A549 (cell line): Measurements from ENCODE around the gene P2RY8. TPM values are rescaled to one million over a fixed set of nuclear protein-coding genes. Genes with fewer than 3 reads are reported as not detected.

ENCODE experiments used
- ATAC-seq, 2 experiments: fragments of 200-7000 bp in 1 of 2; fragments of >200 bp in 1 of 2; cut with Nextera tagmentation in 1 of 2; cut with Tn5 transposase in 1 of 2; 3 replicates each; pipeline versions ENCODE4 v1.8.0 to v1.9.1; 2018 to 2020; ENCODE audit warnings: mild to moderate bottlenecking in 1 of 2, moderate library complexity in 1 of 2
- CTCF ChIA-PET: fragments of 300-600 bp; sonication (Branson Sonifier 250); formaldehyde crosslinking; extraction: SDS; loops from one replicate; lab custom pipeline; 2021; ENCODE audit warnings: antibody characterized with exemption, inconsistent platforms; lab: Yijun Ruan, JAX
- POLR2A ChIA-PET: fragments of 350-600 bp; formaldehyde crosslinking; extraction: SDS; loops from one replicate; lab custom pipeline; 2021; ENCODE audit warnings: antibody characterized with exemption, inconsistent platforms; lab: Yijun Ruan, JAX
- DNase-seq, 2 experiments: peaks; one replicate each; pipeline versions ENCODE4 v3.0.0 to v3.0.0-alpha.2; 2011 to 2016; ENCODE audit warnings: low read depth in 1 of 2, low spot score in 1 of 2
- FAIRE-seq: peaks from 2 replicates; lab custom pipeline; 2011; peaks lifted over from hg19 to GRCh38; lab: Jason Lieb, UNC
- H3K27ac ChIP-seq, 2 experiments: fragments of >200 bp; sonication (Bioruptor Twin); formaldehyde crosslinking; 3 replicates each; pipeline ENCODE4 v1.5.1; 2016 to 2017
- H3K4me1 ChIP-seq: fragments of >200 bp; sonication (Bioruptor Twin); formaldehyde crosslinking; 3 replicates; pipeline ENCODE4 v1.6.1; 2016
- H3K4me2 ChIP-seq: fragments of >200 bp; sonication (Bioruptor Twin); formaldehyde crosslinking; 3 replicates; pipeline ENCODE4 v1.6.1; 2016
- H3K4me3 ChIP-seq: fragments of >200 bp; sonication (Bioruptor Twin); formaldehyde crosslinking; 3 replicates; pipeline ENCODE4 v1.5.1; 2016
- H3K9me3 ChIP-seq: fragments of >200 bp; sonication (Bioruptor Twin); formaldehyde crosslinking; 3 replicates; pipeline ENCODE4 v1.6.1; 2016
- BCL3 ChIP-seq: fragments of >200 bp; sonication (Bioruptor Twin); formaldehyde crosslinking; IDR thresholded peaks from 3 replicates; pipeline ENCODE4 v1.6.1; 2016
- CBX2 ChIP-seq: fragments of 200-600 bp; sonication (generic); IDR thresholded peaks from 2 replicates; pipeline ENCODE4 v1.6.1; 2016; ENCODE audit warnings: low read depth, mild to moderate bottlenecking, borderline replicate concordance
- CEBPB ChIP-seq, 2 experiments: fragments of >200 bp in 1 of 2; sonication (Bioruptor Twin) in 1 of 2; formaldehyde crosslinking in 1 of 2; IDR thresholded peaks; 2 replicates each; pipeline ENCODE4 v1.6.1; 2012 to 2016
- ELK1 ChIP-seq: fragments of 150-350 bp; IDR thresholded peaks from 2 replicates; pipeline ENCODE4 v1.6.1; 2014; ENCODE audit warnings: low read depth, mild to moderate bottlenecking, low read length
- EP300 ChIP-seq, 2 experiments: fragments of >200 bp; sonication (Bioruptor Twin); formaldehyde crosslinking; IDR thresholded peaks; 2 replicates in 1 of 2; 3 replicates in 1 of 2; pipeline ENCODE4 v1.6.1; 2016 to 2017
- FOSB ChIP-seq: fragments of 250-450 bp; sonication (Bioruptor Pico); IDR thresholded peaks from 2 replicates; pipeline ENCODE4 v1.5.0; 2020; ENCODE audit warnings: mild to moderate bottlenecking, moderate library complexity
- MAFK ChIP-seq: fragments of 450-650 bp; IDR thresholded peaks from 2 replicates; pipeline ENCODE4 v1.6.1; 2014; ENCODE audit not compliant: partially characterized antibody
- NFE2L2 ChIP-seq: fragments of 150-350 bp; conservative IDR thresholded peaks from 2 replicates; pipeline ENCODE4 v1.6.1; 2014; ENCODE audit warnings: low read length
- NPAS2 ChIP-seq: fragments of 250-450 bp; sonication (Bioruptor Pico); IDR thresholded peaks from 2 replicates; pipeline ENCODE4 v1.8.0; 2022; ENCODE audit warnings: mild to moderate bottlenecking, moderate library complexity, borderline replicate concordance
- PHF8 ChIP-seq: fragments of 200-600 bp; sonication (generic); IDR thresholded peaks from 2 replicates; pipeline ENCODE4 v1.6.1; 2016; ENCODE audit warnings: low read depth, mild to moderate bottlenecking, antibody characterized with exemption, moderate library complexity, borderline replicate concordance
- RARB ChIP-seq: fragments of 250-450 bp; sonication (Bioruptor Pico); IDR thresholded peaks from 2 replicates; pipeline ENCODE4 v1.8.0; 2021; ENCODE audit warnings: mild to moderate bottlenecking, moderate library complexity
- REST ChIP-seq: fragments of 200-600 bp; sonication (generic); IDR thresholded peaks from 2 replicates; pipeline ENCODE4 v1.6.1; 2016; ENCODE audit warnings: antibody characterized with exemption, mild to moderate bottlenecking, moderate library complexity
- RFX5 ChIP-seq: fragments of 450-650 bp; IDR thresholded peaks from 2 replicates; pipeline ENCODE4 v1.7.1; 2014; ENCODE audit warnings: antibody characterized with exemption, mild to moderate bottlenecking, moderate library complexity
- RNF2 ChIP-seq: fragments of 200-600 bp; sonication (generic); IDR thresholded peaks from 2 replicates; pipeline ENCODE4 v1.6.1; 2016; ENCODE audit warnings: low read depth, mild to moderate bottlenecking, antibody characterized with exemption, moderate library complexity, borderline replicate concordance
- ZNF302 ChIP-seq: fragments of 250-450 bp; sonication (Bioruptor Pico); IDR thresholded peaks from 2 replicates; pipeline ENCODE4 v1.9.0; 2021; ENCODE audit warnings: inconsistent platforms, mild to moderate bottlenecking, moderate library complexity
- WGBS: methylation state at CpG from one replicate; pipeline ENCODE4 v1.1.6; 2017; ENCODE audit errors: missing lambda C conversion rate; 5-methylcytosine and 5-hydroxymethylcytosine counted together
- polyA plus RNA-seq, 4 experiments: library from polyadenylated mRNA; depleted of rRNA in 3 of 4; stranded (reverse); fragments of >200 nt; fragmentation: RNase III in 1 of 4; extraction: RNeasy Plus Mini Kit Qiagen cat#74134 plus additional on column Dnase treatment in 1 of 4; gene quantifications; 2 replicates in 3 of 4; 3 replicates in 1 of 4; pipeline ENCODE4 v1.2.3, GENCODE V29; 2011 to 2017
- TF ChIP-seq, protein P1 (sequence below): fragments of >200 bp; sonication (Bioruptor Twin); formaldehyde crosslinking; IDR thresholded peaks from 2 replicates; pipeline ENCODE4 v1.6.1; 2016

The P2RY8 gene
- polyA plus RNA-seq, 2 of the 4 experiments (the other 2 are of a cell fraction), result not detected

DNA sequence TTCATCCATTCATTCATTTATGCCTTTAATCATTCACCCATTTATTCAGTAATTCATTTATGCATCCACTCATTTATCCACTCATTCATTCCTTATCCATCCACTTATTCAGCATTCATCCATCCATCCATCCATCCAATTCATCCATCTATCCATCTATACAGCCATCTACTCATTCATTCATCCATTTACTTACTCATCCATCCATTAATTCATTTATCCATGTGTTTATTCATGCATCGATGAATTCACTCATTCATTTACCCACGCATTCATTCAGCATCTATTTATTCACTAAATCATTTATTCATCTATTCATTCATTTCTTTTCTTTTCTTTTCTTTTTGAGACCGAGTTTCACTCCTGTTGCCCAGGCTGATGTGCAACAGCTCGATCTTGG lies 10.4 kb downstream of the P2RY8 start:
- ChIA-PET POLR2A (no interaction called here), CTCF (no interaction called here)
- Histone ChIP-seq H3K9me3 (no peaks in the 10 kb centered on the region), H3K4me1 (no peaks in the 10 kb centered on the region), H3K27ac (no peak overlapping the region), H3K4me2 (no peak overlapping the region), H3K4me3 (no peak overlapping the region)
- ATAC-seq (no peak), DNase-seq (no peak), FAIRE-seq (no peak)
- 41% methylated on average over 4 of the region's 4 CpGs for WGBS
- TF ChIP-seq ELK1 (no peak), PHF8 (no peak), RARB (CRISPR knock-in tag) (no peak), EP300 (IDR thresholded peaks at IDR 0.05) (no peak), ZNF302 (CRISPR knock-in tag) (no peak), NPAS2 (CRISPR knock-in tag) (no peak), MAFK (no peak)

DNA sequence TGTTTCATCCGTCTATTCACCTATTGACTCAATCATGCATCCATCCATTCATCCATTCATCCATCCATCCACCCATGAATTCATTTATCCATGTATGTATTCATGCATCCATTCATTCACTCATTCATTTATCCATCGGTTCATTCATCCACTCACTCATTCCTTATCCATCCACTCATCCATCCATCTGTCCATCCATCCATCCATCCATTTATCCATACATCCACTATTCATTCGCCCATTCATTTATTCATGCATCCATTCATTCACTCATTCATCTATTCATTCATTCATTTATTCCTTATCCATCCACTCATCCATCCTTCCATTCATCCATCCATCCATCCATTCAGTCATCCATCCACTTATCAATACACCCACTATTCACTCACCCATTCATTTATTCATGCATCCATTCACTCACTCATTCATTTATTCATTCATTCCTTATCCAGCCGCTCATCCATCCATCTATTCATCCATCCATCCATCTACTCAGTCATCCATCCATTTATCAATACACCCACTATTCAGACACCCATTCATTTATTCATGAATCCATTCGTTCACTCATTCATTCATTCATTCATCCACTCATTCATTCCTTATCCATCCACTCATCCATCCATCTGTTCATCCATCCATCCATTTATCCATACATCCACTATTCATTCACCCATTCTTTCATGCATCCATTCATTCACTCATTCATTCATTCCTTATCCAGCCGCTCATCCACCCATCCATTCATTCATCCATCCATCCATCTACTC lies 11.2 kb downstream of the P2RY8 start:
- Histone ChIP-seq H3K4me2 (no peak overlapping the region), H3K4me1 (no peaks in the 10 kb centered on the region), H3K4me3 (no peak overlapping the region), H3K27ac (no peak overlapping the region), H3K9me3 (no peaks in the 10 kb centered on the region)
- no peak for ATAC-seq
- POLR2A ChIA-PET, result no interaction called here
- 43% methylated on average over 6 of the region's 6 CpGs for WGBS
- TF ChIP-seq, protein P1, sequence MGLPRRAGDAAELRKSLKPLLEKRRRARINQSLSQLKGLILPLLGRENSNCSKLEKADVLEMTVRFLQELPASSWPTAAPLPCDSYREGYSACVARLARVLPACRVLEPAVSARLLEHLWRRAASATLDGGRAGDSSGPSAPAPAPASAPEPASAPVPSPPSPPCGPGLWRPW, result no peak
- no peak for TF ChIP-seq PHF8
- TF ChIP-seq CEBPB (IDR thresholded peaks at IDR 0.05), result no peak
- TF ChIP-seq REST, result no peak
- no peak for TF ChIP-seq BCL3
- no peak for TF ChIP-seq RFX5
- TF ChIP-seq EP300 (IDR thresholded peaks at IDR 0.05), result no peak
- no peak for TF ChIP-seq CBX2
- TF ChIP-seq RNF2, result no peak
- no peak for TF ChIP-seq FOSB (CRISPR knock-in tag)
- TF ChIP-seq NFE2L2, result no peak
- FAIRE-seq, result no peak
- no peak for DNase-seq
- CTCF ChIA-PET, result no interaction called here
